Measurements from ENCODE around the gene CD248. TPM values are rescaled to one million over a fixed set of nuclear protein-coding genes. Genes with fewer than 3 reads are reported as not detected.

CD248 gene
- total RNA-seq, 1 experiment from 2014 or later = not detected

DNA sequence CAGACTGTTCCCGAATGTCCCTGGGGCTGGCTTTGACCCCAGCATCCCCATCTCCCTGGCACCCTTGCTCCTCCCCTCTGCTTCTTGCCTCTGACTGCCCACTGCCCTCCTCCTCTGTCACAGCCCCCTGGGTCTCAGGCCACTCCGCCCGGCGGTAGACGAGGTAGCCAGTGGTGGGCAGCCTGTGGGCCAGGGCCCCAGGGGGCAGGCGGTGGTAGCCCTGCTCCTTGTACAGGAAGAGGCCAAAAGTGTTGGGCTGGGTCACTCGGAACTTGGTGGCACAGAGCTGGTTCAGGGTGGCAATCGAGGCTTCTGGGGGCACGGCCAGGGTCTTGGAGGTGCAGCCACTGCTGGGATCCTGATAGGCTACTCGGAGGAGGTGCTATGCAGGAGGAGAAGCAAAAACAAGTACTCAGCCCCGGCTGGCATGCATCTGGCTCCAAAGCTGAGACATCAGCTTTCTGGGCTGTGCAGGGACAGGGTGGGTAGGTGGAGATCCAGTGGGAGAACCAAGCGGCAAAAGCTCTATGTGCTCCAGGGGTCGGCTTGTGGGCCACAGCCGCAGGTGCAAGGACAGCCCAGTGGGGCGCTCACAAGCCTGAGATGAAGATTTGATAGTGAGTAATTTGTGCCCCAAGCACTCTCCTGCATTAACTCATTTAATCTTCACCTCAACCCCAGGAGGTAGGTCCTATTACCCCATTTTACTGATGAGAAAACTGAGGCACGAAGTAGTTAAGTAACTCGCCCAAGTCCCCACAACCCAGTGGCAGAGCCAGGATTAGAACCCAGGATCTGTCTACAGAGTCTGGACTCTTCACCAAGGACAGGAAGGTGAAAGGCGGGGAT is 15.8 kb upstream of the CD248 start:
- no peak overlapping the region for H3K4me3 ChIP-seq
- no peak for TF ChIP-seq EZH2 (IDR thresholded peaks at IDR 0.05; ENCODE audit: low read depth)
- H3K36me3 ChIP-seq (ENCODE audit: low read depth) = no peaks in the 10 kb centered on the region
- H3K27ac ChIP-seq = no peak overlapping the region
- no peaks in the 10 kb centered on the region for H3K27me3 ChIP-seq (ENCODE audit: insufficient read depth, low read depth)
- no peak for DNase-seq
- no TSS peak for BruUV-seq (replicated peaks)
- no peaks in the 10 kb centered on the region for H3K9me3 ChIP-seq (ENCODE audit: insufficient read depth, low read depth)
- no peaks in the 10 kb centered on the region for H3K9me2 ChIP-seq (ENCODE audit: insufficient read depth)
- intact Hi-C loops (cut with micrococcal nuclease; ENCODE audit: unreplicated experiment) = no loop called here
- CTCF ChIA-PET = interaction anchor here (0.6 kb wide), 1 partner anchor 32 kb away, joined by 3 read pairs; no protein-coding TSS in a partner anchor
- H3K4me2 ChIP-seq = no peak overlapping the region
- peaks cover 8% of the 10 kb centered on the region; the same call in 1 of the 2 replicates for H3K79me2 ChIP-seq (ENCODE audit: low read depth)
- peaks cover 24% of the 10 kb centered on the region; the same call in 1 of the 2 replicates for H3F3A ChIP-seq (ENCODE audit: insufficient read depth, low read depth)
- peaks cover 8% of the 10 kb centered on the region for H4K20me1 ChIP-seq (ENCODE audit: insufficient read depth)
- no peak overlapping the region for H2AFZ ChIP-seq
- POLR2A ChIA-PET (ENCODE audit: unreplicated experiment) = no interaction called here
- peaks cover 27% of the 10 kb centered on the region for H3K4me1 ChIP-seq (replicated peaks; ENCODE audit: insufficient read depth)

DNA sequence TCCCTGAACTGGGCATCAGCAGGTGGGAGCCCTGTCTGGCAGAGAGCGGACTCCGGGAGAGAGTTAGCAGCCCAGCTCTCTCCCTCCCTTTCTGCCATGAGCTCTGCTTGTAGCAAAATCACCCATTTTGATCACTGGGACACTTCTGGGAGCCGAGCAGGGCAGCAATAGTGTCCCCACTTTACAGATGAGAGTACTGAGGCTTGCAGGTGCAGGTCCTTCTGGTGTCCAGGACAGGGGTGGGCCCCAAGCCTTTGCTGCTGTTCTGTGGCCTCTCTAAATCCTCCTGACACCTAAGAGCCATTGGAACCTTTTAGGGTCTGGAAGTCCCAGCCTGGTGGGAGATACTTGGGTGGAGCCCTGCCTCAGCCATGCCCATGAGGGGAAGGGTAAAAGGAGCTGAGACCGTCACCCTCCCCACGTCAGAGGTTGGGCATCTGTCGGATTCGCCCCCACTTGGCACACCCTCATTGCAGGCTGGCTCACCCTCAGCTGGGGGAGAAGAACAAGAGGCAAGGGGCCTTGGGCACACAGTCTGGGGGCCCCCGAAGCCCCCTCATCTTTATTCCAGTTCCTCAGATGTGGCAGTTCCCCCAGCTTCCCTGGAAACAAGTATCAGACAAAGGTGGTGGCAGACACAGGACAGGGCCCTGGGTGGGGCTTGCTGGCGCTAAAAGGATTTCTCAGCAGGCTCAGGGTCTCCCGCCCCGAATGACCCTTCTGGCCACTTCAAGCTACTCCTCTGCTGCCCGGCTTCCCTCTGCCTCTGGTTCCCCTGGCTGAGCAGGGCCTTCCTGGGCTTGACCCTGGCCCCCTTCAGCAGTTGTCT is 14.9 kb upstream of the CD248 start:
- CTCF ChIA-PET = interaction anchor here (0.6 kb wide), 2 partner anchors 33 to 1298 kb away, joined by 3 read pairs; no protein-coding TSS in a partner anchor
- Histone ChIP-seq H3F3A (ENCODE audit: insufficient read depth, low read depth) (peaks cover 15% of the 10 kb centered on the region; the same call in 1 of the 2 replicates), H3K4me3 (no peak overlapping the region), H3K9me3 (ENCODE audit: insufficient read depth, low read depth) (no peaks in the 10 kb centered on the region), H4K20me1 (ENCODE audit: insufficient read depth) (0 out of 2 replicates have a peak, but pooled peaks cover under 1% of the 10 kb centered on the region), H3K9me2 (ENCODE audit: insufficient read depth) (no peaks in the 10 kb centered on the region), H3K27me3 (ENCODE audit: insufficient read depth, low read depth) (no peaks in the 10 kb centered on the region), H2AFZ (no peak overlapping the region), H3K79me2 (ENCODE audit: low read depth) (peaks cover 8% of the 10 kb centered on the region; the same call in 1 of the 2 replicates), H3K36me3 (ENCODE audit: low read depth) (no peaks in the 10 kb centered on the region), H3K4me2 (no peak overlapping the region), H3K4me1 (replicated peaks; ENCODE audit: insufficient read depth) (peaks cover 29% of the 10 kb centered on the region), H3K27ac (no peak overlapping the region)
- no peak for DNase-seq
- no TSS peak for BruUV-seq (replicated peaks)
- no peak for TF ChIP-seq EZH2 (IDR thresholded peaks at IDR 0.05; ENCODE audit: low read depth)
- TF ChIP-seq, protein P1, sequence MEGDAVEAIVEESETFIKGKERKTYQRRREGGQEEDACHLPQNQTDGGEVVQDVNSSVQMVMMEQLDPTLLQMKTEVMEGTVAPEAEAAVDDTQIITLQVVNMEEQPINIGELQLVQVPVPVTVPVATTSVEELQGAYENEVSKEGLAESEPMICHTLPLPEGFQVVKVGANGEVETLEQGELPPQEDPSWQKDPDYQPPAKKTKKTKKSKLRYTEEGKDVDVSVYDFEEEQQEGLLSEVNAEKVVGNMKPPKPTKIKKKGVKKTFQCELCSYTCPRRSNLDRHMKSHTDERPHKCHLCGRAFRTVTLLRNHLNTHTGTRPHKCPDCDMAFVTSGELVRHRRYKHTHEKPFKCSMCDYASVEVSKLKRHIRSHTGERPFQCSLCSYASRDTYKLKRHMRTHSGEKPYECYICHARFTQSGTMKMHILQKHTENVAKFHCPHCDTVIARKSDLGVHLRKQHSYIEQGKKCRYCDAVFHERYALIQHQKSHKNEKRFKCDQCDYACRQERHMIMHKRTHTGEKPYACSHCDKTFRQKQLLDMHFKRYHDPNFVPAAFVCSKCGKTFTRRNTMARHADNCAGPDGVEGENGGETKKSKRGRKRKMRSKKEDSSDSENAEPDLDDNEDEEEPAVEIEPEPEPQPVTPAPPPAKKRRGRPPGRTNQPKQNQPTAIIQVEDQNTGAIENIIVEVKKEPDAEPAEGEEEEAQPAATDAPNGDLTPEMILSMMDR (conservative IDR thresholded peaks at IDR 0.05) = no peak
- POLR2A ChIA-PET (ENCODE audit: unreplicated experiment) = no interaction called here
- intact Hi-C loops (cut with micrococcal nuclease; ENCODE audit: unreplicated experiment) = no loop called here

DNA sequence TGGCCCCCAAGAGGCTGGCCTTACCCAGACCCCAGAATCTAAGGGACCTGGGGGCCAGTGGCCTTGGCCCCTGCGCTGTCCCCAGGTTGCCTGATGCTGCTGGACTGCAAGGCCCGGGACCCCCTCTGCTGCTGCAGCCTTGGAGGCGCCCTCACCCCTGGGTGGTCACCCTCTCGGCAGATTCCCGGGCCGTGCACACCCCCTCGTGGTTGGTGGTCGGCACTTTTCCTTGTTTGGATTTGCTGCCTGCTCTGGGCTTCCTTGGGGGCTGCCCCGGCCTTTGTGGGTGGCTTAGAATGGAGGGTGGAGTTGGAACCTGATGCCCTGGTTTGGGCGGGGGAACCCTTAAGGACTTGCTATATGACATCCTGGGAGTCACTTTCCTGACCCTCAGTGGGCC is 14.1 kb upstream of the CD248 start:
- no peak overlapping the region for H3K27ac ChIP-seq
- intact Hi-C loops (cut with micrococcal nuclease; ENCODE audit: unreplicated experiment) = no loop called here
- H3K4me2 ChIP-seq = no peak overlapping the region
- no TSS peak for BruUV-seq (replicated peaks)
- no peaks in the 10 kb centered on the region for H3K36me3 ChIP-seq (ENCODE audit: low read depth)
- CTCF ChIA-PET = interaction anchor here (0.5 to 0.6 kb wide), 2 partner anchors 11 to 1299 kb away, joined by 3 read pairs; no protein-coding TSS in a partner anchor
- peaks cover 10% of the 10 kb centered on the region; the same call in 1 of the 2 replicates for H3F3A ChIP-seq (ENCODE audit: insufficient read depth, low read depth)
- peaks cover 37% of the 10 kb centered on the region for H3K4me1 ChIP-seq (replicated peaks; ENCODE audit: insufficient read depth)
- no peak for TF ChIP-seq EZH2 (IDR thresholded peaks at IDR 0.05; ENCODE audit: low read depth)
- TF ChIP-seq, protein P1 (conservative IDR thresholded peaks at IDR 0.05) = no peak
- no peak overlapping the region for H3K4me3 ChIP-seq
- no peaks in the 10 kb centered on the region for H3K9me2 ChIP-seq (ENCODE audit: insufficient read depth)
- H3K27me3 ChIP-seq (ENCODE audit: insufficient read depth, low read depth) = no peaks in the 10 kb centered on the region
- H2AFZ ChIP-seq = no peak overlapping the region
- no peak for DNase-seq
- H3K79me2 ChIP-seq (ENCODE audit: low read depth) = peaks cover 8% of the 10 kb centered on the region; the same call in 1 of the 2 replicates
- POLR2A ChIA-PET (ENCODE audit: unreplicated experiment) = no interaction called here
- no peaks in the 10 kb centered on the region for H4K20me1 ChIP-seq (ENCODE audit: insufficient read depth)
- H3K9me3 ChIP-seq (ENCODE audit: insufficient read depth, low read depth) = no peaks in the 10 kb centered on the region
